Endothelial cell of umbilical vein (primary cell): ENCODE results near the gene CA6. TPM values are rescaled to one million over a fixed set of nuclear protein-coding genes. Genes with fewer than 3 reads are reported as not detected.

Experiments used
- BruUV-seq: library from RNA; stranded (reverse); fragments of 400-500 nt; replicated peaks from 2 replicates; lab custom pipeline; 2021; lab: Mats Ljungman, UMichigan
- CTCF ChIA-PET: fragments of 300-600, 350-600 bp; sonication (Branson Sonifier 250); formaldehyde crosslinking; loops from one replicate; lab custom pipeline; 2021; ENCODE audit warnings: antibody characterized with exemption, inconsistent platforms; lab: Charles Lee
- POLR2A ChIA-PET: fragments of 300-600, 350-600 bp; sonication (Branson Sonifier 250); formaldehyde crosslinking; loops from one replicate; lab custom pipeline; 2021; ENCODE audit warnings: antibody characterized with exemption, inconsistent platforms; lab: Charles Lee
- DNase-seq: peaks from one replicate; pipeline ENCODE4 v3.0.0-alpha.2; 2011; ENCODE audit warnings: low read depth, low spot score
- FAIRE-seq: peaks from 2 replicates; lab custom pipeline; 2011; peaks lifted over from hg19 to GRCh38; lab: Jason Lieb, UNC
- H2AFZ ChIP-seq: 2 replicates; pipeline ENCODE4 v1.6.0; 2012; ENCODE audit warnings: low read depth, low read length, control low read depth, inconsistent platforms
- H3K27ac ChIP-seq: 2 replicates; pipeline ENCODE4 v1.5.1; 2011; ENCODE audit warnings: low read depth, mild to moderate bottlenecking, control low read depth, low read length, moderate library complexity; ENCODE audit not compliant: insufficient read depth
- H3K27me3 ChIP-seq, 2 experiments: 2 replicates each; pipeline versions ENCODE4 v1.6.0 to v1.6.1; 2011; ENCODE audit warnings: low read length in 2 of 2, mixed read lengths in 1 of 2; ENCODE audit not compliant: control insufficient read depth in 2 of 2, insufficient read depth in 2 of 2
- H3K36me3 ChIP-seq, 2 experiments: 2 replicates in 1 of 2; 3 replicates in 1 of 2; pipeline ENCODE4 v1.5.1; 2011; ENCODE audit warnings: low read length in 2 of 2, mild to moderate bottlenecking in 1 of 2, moderate library complexity in 1 of 2; ENCODE audit not compliant: control insufficient read depth in 2 of 2, insufficient read depth in 2 of 2; ENCODE audit errors: extremely low read depth in 1 of 2
- H3K4me1 ChIP-seq: 3 replicates; pipeline ENCODE4 v1.5.1; 2011; ENCODE audit warnings: mild to moderate bottlenecking, low read length; ENCODE audit not compliant: control insufficient read depth, insufficient read depth; ENCODE audit errors: extremely low read depth
- H3K4me2 ChIP-seq: 2 replicates; pipeline ENCODE4 v1.6.1; 2011; ENCODE audit warnings: low read length, control low read depth, mixed read lengths; ENCODE audit not compliant: insufficient read depth
- H3K4me3 ChIP-seq, 3 experiments: fragments of 200-600 bp in 1 of 3; sonication (generic), shearing (Covaris generic) in 1 of 3; replicated peaks in 1 of 3; 2 replicates each; pipeline ENCODE4 v1.5.1; 2011 to 2016; ENCODE audit warnings: control low read depth in 3 of 3, low read length in 3 of 3, mild to moderate bottlenecking in 2 of 3, inconsistent platforms in 1 of 3, low read depth in 1 of 3, moderate library complexity in 1 of 3; ENCODE audit not compliant: insufficient read depth in 1 of 3
- H3K79me2 ChIP-seq: 2 replicates; pipeline ENCODE4 v1.6.0; 2012; ENCODE audit warnings: low read length, inconsistent platforms; ENCODE audit not compliant: control insufficient read depth, insufficient read depth
- H3K9ac ChIP-seq: replicated peaks from 2 replicates; pipeline ENCODE3; 2011; ENCODE audit warnings: low read length, control low read depth; ENCODE audit not compliant: insufficient read depth; ENCODE audit errors: extremely low read depth
- H3K9me1 ChIP-seq: replicated peaks from 3 replicates; pipeline ENCODE4 v1.6.0; 2011; ENCODE audit warnings: mild to moderate bottlenecking, low read length; ENCODE audit not compliant: control insufficient read depth, insufficient read depth; ENCODE audit errors: extremely low read depth
- H3K9me3 ChIP-seq: replicated peaks from 2 replicates; pipeline ENCODE4 v1.5.1; 2012; ENCODE audit warnings: low read length, inconsistent platforms; ENCODE audit not compliant: control insufficient read depth, insufficient read depth
- H4K20me1 ChIP-seq: replicated peaks from 2 replicates; pipeline ENCODE3; 2011; ENCODE audit warnings: mild to moderate bottlenecking, low read length; ENCODE audit not compliant: control insufficient read depth, insufficient read depth; ENCODE audit errors: extremely low read depth
- EZH2 ChIP-seq: IDR thresholded peaks from 2 replicates; pipeline ENCODE4 v1.6.1; 2012; ENCODE audit warnings: borderline replicate concordance, low read depth, mild to moderate bottlenecking, moderate library complexity, low read length, inconsistent platforms; ENCODE audit not compliant: severe bottlenecking
- FOS ChIP-seq: IDR thresholded peaks from 2 replicates; pipeline ENCODE4 v1.6.1; 2011; ENCODE audit warnings: mild to moderate bottlenecking, low read length, moderate library complexity, borderline replicate concordance; ENCODE audit not compliant: insufficient read depth
- GATA2 ChIP-seq: IDR thresholded peaks from 2 replicates; pipeline ENCODE4 v1.7.0; 2011; ENCODE audit warnings: low read depth, mild to moderate bottlenecking, moderate library complexity, mixed read lengths, low read length; ENCODE audit not compliant: insufficient read length, insufficient read depth
- JUN ChIP-seq: IDR thresholded peaks from 2 replicates; pipeline ENCODE4 v1.6.1; 2011; ENCODE audit warnings: borderline replicate concordance, low read depth; ENCODE audit not compliant: insufficient read length, insufficient read depth
- MYC ChIP-seq: IDR thresholded peaks from one replicate; pipeline ENCODE4 v1.6.1; 2011; ENCODE audit warnings: mild to moderate bottlenecking, low read depth, low read length
- POLR2A ChIP-seq: IDR thresholded peaks from 2 replicates; pipeline ENCODE4 v1.6.1; 2012; ENCODE audit warnings: low read depth, mild to moderate bottlenecking, control low read depth, low read length
- POLR2AphosphoS5 ChIP-seq: IDR thresholded peaks from 2 replicates; pipeline ENCODE4 v1.6.1; 2012; ENCODE audit warnings: low read depth, mild to moderate bottlenecking, control low read depth, low read length, moderate library complexity; ENCODE audit not compliant: insufficient read depth
- dilution Hi-C: fragments of 300-500 bp; cut with MboI; formaldehyde crosslinking; loops from one replicate; pipeline ENCODE4 v1.15.0; 2019; ENCODE audit warnings: low sequenced_read_pairs; ENCODE audit not compliant: extremely low pct_ligation_motif_present
- intact Hi-C: fragments of 100-400 bp; cut with micrococcal nuclease; formaldehyde crosslinking; loops from one replicate; pipeline ENCODE4 v1.10.0; 2022
- polyA plus RNA-seq, 4 experiments: library from polyadenylated mRNA; depleted of rRNA in 3 of 4; stranded (reverse) in 3 of 4; unstranded in 1 of 4; fragments of >200 nt; gene quantifications; 2 replicates each; pipeline versions ENCODE4 v1.2.1 to v1.2.3, GENCODE V29; 2011 to 2012; ENCODE audit warnings: missing spikeins in 1 of 4
- total RNA-seq: library from RNA; stranded (reverse); gene quantifications from 2 replicates; pipeline ENCODE4 v1.2.3, GENCODE V29; 2021
- TF ChIP-seq, protein P1 (sequence below): IDR thresholded peaks from 2 replicates; pipeline ENCODE4 v1.6.1; 2011; ENCODE audit not compliant: insufficient read depth, insufficient read length
- TF ChIP-seq, protein P2 (sequence below), 2 donors: IDR thresholded peaks; 1 replicate in 1 of 2; 2 replicates in 1 of 2; pipeline ENCODE4 v1.5.1; 2011; ENCODE audit warnings: low read length in 2 of 2, mild to moderate bottlenecking in 2 of 2, moderate library complexity in 2 of 2, control low read depth in 1 of 2, inconsistent platforms in 1 of 2, low read depth in 1 of 2; ENCODE audit not compliant: insufficient read depth in 1 of 2; ENCODE audit errors: extremely low read depth in 1 of 2

The CA6 gene
- total and polyA plus RNA-seq, 2 donors (not counting 3 experiments of a cell fraction or from before 2014, with no cell fraction given): not detected

DNA sequence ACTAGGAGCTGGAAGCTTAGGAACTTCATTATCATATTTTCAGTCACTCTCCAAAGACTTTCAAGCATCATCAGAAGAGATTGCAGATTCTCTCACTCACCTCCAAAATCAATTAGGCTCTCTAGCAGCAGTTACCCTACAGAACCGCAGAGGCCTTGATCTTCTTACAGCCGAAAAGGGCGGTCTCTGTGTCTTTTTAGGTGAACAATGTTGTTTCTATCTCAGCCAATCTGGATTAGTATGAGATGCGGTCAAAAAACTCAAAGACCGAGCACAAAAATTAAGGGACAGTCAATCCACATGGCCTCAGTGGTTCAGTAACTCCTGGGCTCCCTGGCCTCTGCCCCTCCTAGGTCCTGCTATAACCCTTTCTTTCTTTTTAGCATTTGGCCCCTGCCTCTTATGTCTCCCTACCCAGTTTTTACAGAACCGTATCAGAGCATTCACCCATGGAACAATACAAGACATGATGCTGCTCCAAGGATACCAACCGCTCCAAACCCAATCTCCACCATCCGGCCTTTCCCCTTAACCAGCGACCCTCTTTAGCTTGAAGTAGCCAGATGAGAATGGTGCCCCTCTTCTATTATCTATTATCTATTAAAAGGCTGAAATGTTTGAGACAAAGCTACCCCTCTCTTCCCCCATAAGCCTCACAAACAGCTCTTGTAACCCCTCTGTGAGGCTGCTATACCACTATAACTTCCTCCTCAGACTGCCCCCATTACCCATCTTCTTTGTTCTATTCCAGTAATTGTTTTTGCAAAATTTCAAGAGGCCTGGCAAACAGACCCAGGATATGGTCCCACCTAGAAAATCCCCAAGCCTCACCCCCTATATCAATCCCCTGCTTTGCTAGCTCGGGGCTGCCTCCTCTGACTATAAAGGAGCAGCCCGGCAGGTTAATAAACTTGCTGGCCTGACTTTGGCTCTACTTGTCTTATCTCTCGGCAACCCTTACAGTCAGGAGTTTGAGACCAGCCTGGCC, 18.7 kb upstream of the CA6 start:
- no peaks in the 10 kb centered on the region for H3K9me1 ChIP-seq
- no peak overlapping the region for H3K27ac ChIP-seq
- H3K36me3 ChIP-seq: no peaks in the 10 kb centered on the region
- POLR2A ChIA-PET: no interaction called here
- no peak overlapping the region for H3K9ac ChIP-seq
- no peaks in the 10 kb centered on the region for H4K20me1 ChIP-seq
- no peaks in the 10 kb centered on the region for H3K79me2 ChIP-seq
- FAIRE-seq (no peak), DNase-seq (no peak)
- dilution Hi-C loops (no loop called here), intact Hi-C loops (no loop called here)
- H3K4me2 ChIP-seq: no peak overlapping the region
- peaks cover 4 to 14% of the 10 kb centered on the region in 2 experiments for H3K27me3 ChIP-seq
- no peak overlapping the region for H3K4me3 ChIP-seq
- CTCF ChIA-PET: interaction anchor here (0.7 to 1.1 kb wide), 2 partner anchors 36 to 78 kb away, joined by 4 read pairs; no protein-coding TSS in a partner anchor
- no TSS peak for BruUV-seq
- H3K4me1 ChIP-seq: no peaks in the 10 kb centered on the region
- TF ChIP-seq, protein P1, sequence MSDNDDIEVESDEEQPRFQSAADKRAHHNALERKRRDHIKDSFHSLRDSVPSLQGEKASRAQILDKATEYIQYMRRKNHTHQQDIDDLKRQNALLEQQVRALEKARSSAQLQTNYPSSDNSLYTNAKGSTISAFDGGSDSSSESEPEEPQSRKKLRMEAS: no peak
- no peak for TF ChIP-seq JUN
- TF ChIP-seq, protein P2, sequence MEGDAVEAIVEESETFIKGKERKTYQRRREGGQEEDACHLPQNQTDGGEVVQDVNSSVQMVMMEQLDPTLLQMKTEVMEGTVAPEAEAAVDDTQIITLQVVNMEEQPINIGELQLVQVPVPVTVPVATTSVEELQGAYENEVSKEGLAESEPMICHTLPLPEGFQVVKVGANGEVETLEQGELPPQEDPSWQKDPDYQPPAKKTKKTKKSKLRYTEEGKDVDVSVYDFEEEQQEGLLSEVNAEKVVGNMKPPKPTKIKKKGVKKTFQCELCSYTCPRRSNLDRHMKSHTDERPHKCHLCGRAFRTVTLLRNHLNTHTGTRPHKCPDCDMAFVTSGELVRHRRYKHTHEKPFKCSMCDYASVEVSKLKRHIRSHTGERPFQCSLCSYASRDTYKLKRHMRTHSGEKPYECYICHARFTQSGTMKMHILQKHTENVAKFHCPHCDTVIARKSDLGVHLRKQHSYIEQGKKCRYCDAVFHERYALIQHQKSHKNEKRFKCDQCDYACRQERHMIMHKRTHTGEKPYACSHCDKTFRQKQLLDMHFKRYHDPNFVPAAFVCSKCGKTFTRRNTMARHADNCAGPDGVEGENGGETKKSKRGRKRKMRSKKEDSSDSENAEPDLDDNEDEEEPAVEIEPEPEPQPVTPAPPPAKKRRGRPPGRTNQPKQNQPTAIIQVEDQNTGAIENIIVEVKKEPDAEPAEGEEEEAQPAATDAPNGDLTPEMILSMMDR (IDR thresholded peaks at IDR 0.05; ENCODE audit: extremely low read depth in 1 of 2, insufficient read depth in 1 of 2, low read depth in 1 of 2, low read length in 2 of 2): no peak
- no peak for TF ChIP-seq EZH2
- no peak for TF ChIP-seq MYC
- no peak for TF ChIP-seq POLR2AphosphoS5
- no peak for TF ChIP-seq POLR2A
- TF ChIP-seq GATA2: no peak
- no peak for TF ChIP-seq FOS
- no peak overlapping the region for H2AFZ ChIP-seq
- H3K9me3 ChIP-seq: no peaks in the 10 kb centered on the region
